Measurements from ENCODE around the gene PDE4D.
"Not testable (repeated sequence)": the region's sequence is repeated elsewhere in the genome, so short reads cannot be mapped to it uniquely, and the experiment has no call there.

PDE4D gene

GRCh38 chr5:59069438-59070079, 824.0 kb downstream of the PDE4D start:
- DNase-seq (ENCODE audit: low spot score) = no peak

GRCh38 chr5:59067956-59068656, 825.4 kb downstream of the PDE4D start:
- no peak for DNase-seq (ENCODE audit: low spot score)

GRCh38 chr5:59066367-59067163, 827.0 kb downstream of the PDE4D start:
- DNase-seq (ENCODE audit: low spot score) = no peak

GRCh38 chr5:59065554-59065953, 828.0 kb downstream of the PDE4D start:
- DNase-seq (ENCODE audit: low spot score) = no peak

- no peak for DNase-seq (ENCODE audit: low spot score)
These were observed 829.2 kb downstream of the PDE4D start for GRCh38 chr5:59064293-59064692.

GRCh38 chr5:59062986-59063683, 830.4 kb downstream of the PDE4D start:
- no peak for DNase-seq (ENCODE audit: low spot score)

GRCh38 chr5:59061377-59061776, 832.1 kb downstream of the PDE4D start:
- no peak for DNase-seq (ENCODE audit: low spot score)

GRCh38 chr5:59058969-59059687, 834.4 kb downstream of the PDE4D start:
- DNase-seq (ENCODE audit: low spot score) = no peak

GRCh38 chr5:59058237-59058636, 835.3 kb downstream of the PDE4D start:
- DNase-seq (ENCODE audit: low spot score) = no peak

- not testable (repeated sequence) for DNase-seq (ENCODE audit: low spot score)
These were observed 836.9 kb downstream of the PDE4D start for GRCh38 chr5:59056599-59056998.

GRCh38 chr5:59055745-59056448, 837.6 kb downstream of the PDE4D start:
- DNase-seq (ENCODE audit: low spot score) = no peak

- DNase-seq (ENCODE audit: low spot score) = no peak
These were observed 838.5 kb downstream of the PDE4D start for GRCh38 chr5:59054963-59055528.

- DNase-seq (ENCODE audit: low spot score) = no peak
These were observed 841.6 kb downstream of the PDE4D start for GRCh38 chr5:59051951-59052350.

GRCh38 chr5:59049095-59049494, 844.4 kb downstream of the PDE4D start:
- DNase-seq (ENCODE audit: low spot score) = no peak

- DNase-seq (ENCODE audit: low spot score) = no peak
These were observed 851.1 kb downstream of the PDE4D start for GRCh38 chr5:59042201-59043055.

GRCh38 chr5:59041355-59041754, 852.2 kb downstream of the PDE4D start:
- DNase-seq (ENCODE audit: low spot score) = no peak

GRCh38 chr5:59040804-59041201, 852.7 kb downstream of the PDE4D start:
- no peak for DNase-seq (ENCODE audit: low spot score)

GRCh38 chr5:59040024-59040803, 853.3 kb downstream of the PDE4D start:
- no peak for DNase-seq (ENCODE audit: low spot score)

Measured in hematopoietic multipotent progenitor cell treated with erythropoietin and hydrocortisone succinate and interleukin-3 and kit ligand, for 15 days (in vitro differentiated cells).